HG03066 (cell line): ENCODE results near the gene BLOC1S4.

Source experiments
- ATAC-seq: cut with Tn5 transposase; IDR thresholded peaks from one replicate; pipeline ENCODE4 v1.9.1; 2021; ENCODE audit warnings: low read depth; ENCODE audit not compliant: unreplicated experiment

Gene BLOC1S4

DNA sequence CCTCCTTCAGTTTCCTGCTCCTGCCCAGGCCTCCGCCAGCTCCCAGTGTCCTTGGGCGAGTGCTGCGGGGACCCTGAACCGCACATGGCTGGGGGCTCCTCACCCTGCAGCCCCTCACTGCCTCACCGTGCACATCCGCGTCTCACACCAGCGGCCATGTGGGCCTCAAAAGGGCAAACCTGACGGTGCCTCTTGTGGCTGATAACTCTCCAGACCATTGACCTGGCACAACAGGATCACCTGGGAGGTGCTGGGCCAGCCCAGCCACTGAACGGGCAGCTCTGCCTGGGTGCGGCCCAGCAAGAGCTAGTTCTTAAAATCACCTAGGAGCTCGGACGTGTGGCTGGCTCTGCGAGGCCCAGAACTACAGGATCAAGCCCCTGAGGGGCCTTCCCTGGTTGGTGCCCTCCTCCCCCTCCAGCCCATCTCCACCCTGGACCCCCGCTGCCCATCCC is 26.4 kb upstream of the BLOC1S4 start:
- ATAC-seq: no peak

DNA sequence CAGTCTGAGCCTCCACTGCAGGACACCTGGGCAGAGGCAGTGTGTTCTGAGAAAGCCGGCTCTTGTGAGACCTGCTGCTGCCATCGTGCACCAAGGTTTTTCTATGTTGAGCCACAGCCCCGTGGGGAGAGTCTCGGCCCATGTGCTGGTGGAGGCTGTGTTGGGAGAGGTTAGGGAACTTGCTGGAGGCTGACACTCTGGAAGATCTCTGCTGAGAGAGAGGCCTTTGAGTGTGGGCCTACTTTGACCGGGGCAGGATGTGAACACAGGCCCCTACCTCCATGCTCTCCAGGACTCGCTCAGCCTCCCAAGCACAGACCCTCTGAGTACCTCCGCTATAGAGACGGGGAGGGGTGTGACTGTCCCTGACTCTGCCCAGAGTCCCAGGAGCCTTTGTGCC is 23.6 kb upstream of the BLOC1S4 start:
- no peak for ATAC-seq

DNA sequence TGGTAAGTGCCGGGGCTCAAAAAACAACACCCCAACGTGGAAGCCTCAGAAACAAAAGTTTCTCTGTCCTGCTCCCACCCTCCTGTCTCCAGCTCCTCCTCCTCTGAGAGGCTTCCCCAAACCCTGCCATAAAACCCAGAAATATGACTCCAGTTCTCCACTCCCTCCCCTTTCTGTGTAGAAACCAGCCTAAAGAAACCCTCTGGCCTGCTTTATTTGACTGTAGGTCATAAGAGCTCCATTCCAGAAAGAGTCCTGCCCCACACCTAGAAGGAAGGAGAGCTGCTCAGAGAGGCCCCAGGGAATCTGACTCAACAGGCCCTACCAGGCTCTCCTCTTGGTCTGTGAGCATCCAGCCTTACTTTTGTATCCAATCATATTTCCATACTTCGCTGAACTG is 23.2 kb upstream of the BLOC1S4 start:
- no peak for ATAC-seq

DNA sequence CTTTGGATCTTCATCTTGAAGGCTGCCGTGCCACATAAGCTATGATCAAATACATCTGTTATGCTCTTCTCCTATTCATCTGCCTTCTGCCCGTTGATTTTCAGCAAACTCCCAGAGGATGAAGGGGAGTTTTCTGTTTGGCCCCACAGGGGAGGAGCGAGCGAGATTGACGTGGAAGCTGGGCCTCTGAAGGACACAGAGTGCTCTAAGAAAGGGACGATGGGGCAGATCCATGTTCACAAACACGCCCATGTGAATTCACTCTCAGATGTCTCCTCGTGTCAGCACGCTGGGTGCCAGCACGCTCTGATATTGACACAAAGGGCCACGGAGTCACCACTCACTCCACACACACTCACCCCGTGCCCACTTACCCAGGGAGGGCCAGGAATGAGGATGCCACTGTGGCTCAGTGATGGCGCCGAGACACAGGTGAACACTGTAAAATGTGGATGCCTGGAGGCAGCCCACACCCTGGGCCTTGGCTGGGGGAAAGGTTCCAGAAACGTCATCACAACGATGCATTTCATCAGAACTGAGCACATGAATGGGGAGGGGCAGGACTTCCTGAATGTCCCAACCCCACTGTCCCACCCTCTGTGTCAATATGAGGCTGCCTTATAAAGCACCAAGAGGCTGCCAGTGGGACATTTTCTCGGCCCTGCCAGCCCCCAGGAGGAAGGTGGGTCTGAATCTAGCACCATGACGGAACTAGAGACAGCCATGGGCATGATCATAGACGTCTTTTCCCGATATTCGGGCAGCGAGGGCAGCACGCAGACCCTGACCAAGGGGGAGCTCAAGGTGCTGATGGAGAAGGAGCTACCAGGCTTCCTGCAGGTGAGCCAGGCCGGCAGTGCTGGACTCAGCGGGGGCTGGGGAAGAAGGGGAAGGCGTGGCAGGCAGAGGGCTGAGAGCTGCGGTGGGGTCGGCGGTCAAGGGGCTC is 22.5 kb upstream of the BLOC1S4 start, which contains the start of gene S100P:
Gene S100P, plus strand, starts transcription at position 648 of the 946 bp plus-strand sequence. Its CDS starts 55 bp downstream, at position 703.
- ATAC-seq: no peak

DNA sequence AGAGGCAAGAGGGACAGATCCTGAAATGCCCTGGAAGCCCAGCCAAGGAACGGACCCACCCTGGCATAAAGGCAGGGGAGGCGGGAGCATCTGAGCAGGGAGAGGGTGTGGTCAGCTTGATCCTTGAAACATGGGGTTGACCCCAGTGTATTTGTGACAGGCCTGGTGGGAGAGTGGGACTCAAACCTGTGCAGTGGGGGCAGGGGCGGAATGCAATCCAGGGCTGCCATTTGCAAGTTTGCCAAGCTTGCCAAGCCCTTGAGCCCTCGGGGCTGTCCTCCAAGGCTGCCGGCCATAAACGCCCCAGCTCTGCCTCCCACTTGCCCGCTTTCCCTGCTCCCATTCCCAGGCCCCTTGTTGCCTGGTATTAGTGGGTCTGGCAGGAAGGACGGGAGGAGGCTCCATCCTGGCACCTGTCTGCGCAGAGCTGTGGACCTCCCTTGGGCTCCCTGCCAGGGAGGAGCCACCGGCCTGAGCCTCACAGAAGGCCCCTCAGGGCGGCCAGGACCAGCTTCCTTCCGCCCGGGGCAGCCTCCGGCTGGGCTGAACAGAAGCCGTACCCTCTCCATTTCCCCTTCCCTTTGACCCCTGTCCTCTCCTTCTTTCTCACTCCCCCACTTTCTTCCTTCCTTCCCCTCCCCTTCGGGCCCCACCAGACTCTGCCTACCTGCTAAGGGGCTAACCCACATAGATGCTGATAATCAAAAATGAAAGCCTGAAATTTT is 21.6 kb upstream of the BLOC1S4 start:
- ATAC-seq: no peak

DNA sequence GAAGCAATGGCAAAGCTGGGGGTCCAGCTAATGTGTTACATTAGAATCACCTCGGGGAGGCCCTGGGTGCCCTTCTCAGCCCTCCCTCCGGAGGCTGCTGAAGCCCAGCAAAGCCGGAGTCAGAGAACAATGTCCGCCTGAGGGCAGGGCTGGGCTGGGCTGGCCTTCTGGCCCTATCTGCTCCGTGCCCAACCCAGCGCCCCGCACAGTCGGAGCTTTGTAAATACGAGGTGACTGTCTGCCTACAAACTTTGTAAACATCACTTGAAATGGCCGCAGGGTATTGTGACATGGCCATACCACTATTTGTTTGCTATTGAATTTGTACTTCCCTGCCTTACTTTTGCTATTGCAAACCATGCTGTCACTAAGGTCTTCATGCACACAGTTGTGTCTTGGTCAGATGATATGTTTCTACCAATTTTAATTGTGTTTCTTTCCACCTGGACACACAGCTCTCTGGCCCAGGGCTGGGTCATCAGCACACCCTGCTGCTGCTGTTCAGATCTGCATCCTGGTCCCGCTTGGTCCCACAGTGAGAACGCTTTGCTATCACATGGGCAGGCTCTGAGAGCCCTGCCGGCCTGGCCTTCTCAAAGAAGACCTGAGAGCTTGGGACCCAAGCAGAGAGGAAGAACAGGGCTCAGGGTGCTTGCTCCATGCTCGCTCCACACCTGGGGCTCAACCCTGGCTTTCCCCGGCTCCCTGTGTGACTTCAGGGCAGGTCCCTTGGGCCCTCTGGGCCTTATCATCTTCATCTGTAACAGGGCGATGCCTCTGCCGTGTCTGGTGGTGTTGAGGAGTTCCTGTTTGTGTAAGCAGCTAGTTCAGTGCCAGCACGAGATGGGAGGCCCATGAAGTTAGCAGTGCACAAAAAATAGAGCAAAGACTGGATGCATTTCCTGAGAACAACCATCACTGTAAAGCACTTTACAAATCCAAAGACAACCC is 20.0 kb upstream of the BLOC1S4 start:
- no peak for ATAC-seq

DNA sequence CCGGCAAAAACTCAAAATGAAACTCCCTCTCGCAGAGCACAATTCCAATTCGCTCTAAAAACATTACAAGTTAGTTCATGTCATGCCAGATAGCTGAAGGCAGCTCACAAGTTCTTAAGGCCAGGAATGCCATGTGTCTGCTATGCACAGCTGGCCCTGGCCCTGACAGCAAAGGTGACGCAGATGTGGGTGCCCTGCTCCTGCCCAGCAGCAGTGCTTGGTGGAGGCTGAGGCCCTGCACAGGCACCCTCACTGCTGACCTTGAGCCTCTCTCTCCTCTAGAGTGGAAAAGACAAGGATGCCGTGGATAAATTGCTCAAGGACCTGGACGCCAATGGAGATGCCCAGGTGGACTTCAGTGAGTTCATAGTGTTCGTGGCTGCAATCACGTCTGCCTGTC is 19.4 kb upstream of the BLOC1S4 start:
- ATAC-seq: no peak

DNA sequence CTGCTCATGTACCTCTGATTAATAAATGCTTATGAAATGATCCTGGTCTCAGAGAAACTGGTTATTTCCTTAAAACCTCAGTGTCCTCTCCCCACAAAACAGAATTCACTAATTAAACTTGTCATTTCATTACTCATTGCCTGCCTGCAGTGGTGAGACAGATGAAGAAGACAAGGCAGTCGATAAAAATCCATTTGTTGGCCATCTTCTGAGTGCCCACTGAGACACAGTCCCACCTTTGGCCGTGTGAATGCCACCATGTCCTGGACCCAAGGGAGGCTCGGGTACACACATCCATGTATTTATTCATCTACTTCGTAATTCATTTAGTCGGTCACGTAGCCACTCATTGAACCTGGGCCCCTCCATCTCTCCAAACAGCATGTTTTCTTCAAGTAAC is 18.8 kb upstream of the BLOC1S4 start:
- ATAC-seq: no peak

DNA sequence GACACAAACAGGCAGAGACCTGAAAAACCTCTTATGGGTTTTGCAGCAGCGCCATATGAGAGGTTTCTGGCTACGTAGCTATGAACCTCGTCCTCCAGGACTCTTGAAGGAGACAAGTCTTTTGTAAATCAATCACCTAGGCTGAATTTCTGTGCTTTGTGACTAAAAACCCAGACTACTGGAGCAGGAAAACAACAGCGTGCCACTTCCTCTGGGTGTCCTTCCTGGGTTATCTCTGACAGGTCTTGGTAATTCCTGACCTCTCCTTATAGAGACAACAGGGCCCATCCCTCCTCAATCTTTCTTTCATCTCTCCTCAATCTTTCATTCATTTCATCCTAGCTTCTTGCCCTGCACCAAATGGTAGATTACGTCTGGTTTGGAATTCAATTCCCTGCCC is 16.6 kb upstream of the BLOC1S4 start:
- ATAC-seq: no peak

DNA sequence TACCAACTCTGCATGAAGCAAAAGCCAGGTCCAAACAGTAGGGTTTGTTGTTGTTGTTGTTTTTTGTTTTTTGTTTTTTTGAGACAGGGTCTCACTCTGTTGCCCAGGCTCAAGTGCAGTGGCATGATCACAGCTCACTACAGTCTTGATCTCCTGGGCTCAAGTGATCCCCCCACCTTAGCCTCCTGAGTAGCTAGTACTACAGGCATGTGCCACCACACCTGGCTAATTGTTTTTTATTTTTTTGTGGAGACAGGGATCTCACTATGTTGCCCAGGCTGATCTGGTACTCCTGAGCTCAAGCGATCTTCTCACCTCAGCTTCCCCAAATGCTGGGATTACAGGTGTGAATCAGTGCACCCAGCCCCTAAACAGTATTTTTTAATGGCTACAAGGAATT is 16.1 kb upstream of the BLOC1S4 start:
- no peak for ATAC-seq

DNA sequence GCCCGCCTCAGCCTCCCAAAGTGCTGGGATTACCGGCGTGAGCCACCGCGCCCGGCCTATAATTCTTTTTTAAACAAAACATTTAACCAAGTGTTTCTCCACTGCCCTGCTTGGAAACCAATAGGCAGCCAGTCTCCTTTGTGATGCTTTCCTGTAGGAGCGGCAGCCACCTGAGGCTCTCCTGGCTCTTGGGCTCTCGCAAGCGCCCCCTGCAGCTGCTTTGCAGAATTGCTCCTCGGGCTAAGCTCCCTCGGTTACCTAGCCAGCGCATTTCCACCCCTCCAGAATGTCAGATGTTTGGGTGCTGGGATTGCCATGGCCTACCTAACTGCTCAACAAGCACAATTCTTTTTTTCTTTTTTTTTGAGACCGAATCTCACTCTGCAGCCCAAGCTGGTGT is 14.6 kb upstream of the BLOC1S4 start:
- ATAC-seq: no peak

DNA sequence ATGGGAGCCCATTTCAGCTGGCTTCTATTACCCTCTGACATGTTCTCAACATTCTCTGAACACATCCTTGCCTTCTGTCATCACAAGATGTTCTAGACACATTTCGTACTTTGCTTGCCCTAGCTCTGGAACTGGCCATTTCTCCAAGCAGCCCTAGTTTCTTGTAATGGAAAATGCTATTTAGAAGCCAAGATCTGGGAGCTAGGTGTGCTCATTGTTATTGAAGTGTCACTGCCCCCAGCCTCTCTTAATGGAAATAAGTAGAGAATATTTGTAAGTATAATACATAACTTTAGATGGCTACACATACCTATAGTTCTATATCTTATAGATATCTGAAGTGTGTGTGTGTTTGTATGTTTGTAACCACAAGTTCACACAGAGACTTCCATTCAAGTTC is 13.2 kb upstream of the BLOC1S4 start:
- no peak for ATAC-seq

DNA sequence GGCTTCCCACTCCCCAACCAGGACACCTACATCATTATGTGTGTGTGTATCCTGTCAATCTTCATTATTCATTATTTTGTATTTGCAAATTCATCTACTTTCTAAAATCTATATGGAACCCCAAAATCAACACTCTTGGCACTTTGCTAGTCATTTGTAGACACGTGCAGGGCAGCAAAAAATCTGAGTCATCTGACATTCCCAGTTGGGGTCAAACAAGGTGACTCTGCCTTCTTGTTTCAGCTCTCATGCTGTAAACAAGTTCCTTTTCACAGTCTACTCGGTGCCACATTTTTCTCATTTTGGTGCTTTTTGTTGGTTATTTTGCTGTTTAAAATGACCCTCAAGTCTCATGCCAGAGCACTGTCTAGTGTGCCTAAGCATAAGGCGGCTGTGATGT is 12.2 kb upstream of the BLOC1S4 start:
- ATAC-seq: no peak

DNA sequence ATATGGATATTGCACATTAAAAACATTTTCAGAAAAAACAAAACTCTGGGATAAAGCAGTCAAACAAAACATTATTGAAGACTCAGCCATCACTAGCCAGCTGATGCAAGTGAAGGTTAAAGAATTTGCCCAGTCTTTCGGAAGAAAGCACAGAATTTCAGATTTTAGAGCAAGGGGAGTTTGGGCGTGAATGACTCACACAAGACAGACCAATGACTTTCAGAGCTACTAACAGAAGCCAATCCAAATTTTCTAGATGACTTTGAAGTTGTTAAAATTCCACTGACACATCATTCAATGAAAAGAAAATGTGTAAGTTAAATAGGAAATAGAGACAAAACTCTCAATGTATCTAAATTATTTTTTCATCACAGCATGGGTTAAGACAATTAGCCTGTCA is 10.3 kb upstream of the BLOC1S4 start:
- no peak for ATAC-seq

DNA sequence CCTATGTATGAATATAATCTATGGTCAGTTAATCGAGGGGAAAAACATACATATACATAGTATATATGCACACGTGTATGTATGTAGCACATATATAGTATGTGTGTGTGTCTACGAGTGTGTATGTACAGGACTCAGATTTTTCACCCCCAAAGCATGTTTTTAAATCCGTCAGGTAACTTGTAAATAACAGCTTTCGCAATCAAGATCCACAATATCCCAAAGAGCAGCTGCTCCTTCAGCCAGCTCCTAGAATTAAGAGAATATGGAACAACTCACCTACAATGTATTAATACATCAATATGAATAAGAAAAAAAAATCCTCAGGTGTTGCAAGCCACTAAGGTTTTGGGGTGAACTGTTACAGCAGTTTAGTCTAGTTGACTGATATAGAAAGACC is 9.8 kb upstream of the BLOC1S4 start:
- no peak for ATAC-seq

DNA sequence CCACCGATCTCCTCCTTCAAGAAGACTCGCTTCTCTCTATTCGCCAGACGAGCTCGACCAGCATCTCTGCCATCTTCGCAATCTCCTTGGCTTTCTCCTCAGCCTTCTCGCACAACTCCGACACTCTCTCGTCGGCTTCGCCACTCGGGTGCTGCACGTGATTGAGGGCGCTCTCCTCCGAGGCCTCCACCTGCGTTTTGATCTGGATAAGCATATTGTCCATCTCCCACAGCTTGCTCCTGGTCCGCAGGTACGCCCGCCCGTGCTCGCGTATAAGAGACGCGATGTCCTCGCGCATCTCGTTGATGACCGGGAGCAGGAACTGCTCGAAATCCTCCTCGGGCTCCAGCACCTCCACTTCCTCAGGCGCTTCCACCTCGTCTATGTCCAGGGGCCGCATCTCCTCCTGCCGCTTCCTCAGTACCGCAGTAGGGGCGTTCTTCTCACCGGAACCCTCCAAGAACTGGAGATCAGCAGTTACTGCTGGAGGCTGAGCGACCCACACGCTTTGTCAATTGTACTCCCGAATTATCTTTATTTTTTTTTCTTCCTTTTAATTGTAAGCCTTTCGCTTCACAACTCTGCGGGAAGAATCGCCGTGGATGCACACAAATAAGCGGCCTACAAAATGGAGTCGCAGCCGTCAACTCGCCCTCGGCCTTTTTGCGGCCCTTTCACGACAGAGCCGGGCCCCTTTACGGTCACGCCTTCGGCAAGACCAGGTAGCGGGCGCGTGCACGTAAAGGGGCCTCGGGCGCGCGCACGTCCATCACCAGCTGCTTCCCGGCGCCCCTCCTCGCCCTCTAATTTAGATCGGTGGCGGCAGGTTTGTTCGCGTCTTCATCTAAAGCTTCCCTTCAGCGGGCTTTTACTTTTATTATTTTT is 6.5 kb upstream of the BLOC1S4 start, which contains the start of gene MRFAP1L1:
Gene MRFAP1L1, minus strand, starts transcription at position 636 of the 885 bp plus-strand sequence. Its CDS starts 236 bp downstream, at position 400.
- ATAC-seq: peak; percentile 65

DNA sequence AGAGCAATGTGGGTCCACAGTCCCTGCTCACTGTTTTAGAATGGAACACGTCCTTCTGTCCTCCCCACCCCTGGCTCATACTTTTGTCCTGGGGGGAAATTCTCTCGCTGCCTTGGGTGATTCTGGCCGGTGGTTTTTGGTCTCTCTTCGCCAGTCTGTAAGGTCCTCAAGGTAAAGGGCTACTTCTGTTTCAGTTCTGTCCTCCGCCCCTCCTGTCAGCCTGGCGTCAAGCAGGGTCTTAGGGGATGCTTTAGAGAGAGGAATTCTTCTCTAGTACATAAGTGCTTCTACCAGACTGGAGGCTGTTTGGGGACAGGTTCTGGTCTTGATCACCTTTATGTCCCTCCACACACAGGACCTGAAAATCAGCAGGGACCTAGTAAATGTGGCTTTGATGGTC is 5.7 kb upstream of the BLOC1S4 start:
- peak; percentile 13 for ATAC-seq

DNA sequence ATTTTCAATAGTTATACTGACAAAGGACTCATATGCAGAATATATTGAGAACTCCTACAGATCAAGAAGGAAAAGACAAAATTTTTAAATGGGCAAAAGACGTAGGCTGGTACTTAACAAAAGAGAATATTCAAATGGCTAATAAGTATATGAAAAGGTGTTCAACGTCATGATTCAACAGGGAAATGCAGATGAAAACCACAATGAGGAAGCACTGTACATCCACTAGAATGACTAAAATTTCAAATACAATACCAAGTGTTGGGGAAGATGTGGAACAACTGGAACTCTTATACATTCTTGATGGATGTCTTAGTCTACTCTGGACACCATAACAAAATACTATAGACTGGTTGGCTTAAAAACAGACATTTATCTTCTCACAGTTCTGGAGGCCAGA is 5.0 kb upstream of the BLOC1S4 start:
- no peak for ATAC-seq

DNA sequence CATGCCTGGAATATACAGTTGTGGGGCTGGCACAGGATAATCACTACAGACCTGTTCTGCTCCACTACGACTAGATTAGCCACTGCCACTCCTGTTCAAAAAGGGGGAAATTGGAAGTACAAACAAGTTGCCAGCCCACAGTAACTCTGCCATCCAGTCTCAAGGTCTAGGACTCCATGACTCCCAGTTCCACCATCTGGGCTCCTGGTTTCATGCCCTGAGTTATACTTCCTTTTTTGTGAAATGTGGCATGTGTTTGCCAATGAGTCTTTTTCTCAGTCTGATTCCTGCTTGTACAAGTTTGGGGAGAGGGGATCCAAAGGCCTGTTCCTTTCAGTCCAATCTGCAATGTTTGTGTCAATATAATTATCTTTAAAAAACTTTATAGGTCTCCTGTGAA is 1.0 kb upstream of the BLOC1S4 start:
- ATAC-seq: no peak

DNA sequence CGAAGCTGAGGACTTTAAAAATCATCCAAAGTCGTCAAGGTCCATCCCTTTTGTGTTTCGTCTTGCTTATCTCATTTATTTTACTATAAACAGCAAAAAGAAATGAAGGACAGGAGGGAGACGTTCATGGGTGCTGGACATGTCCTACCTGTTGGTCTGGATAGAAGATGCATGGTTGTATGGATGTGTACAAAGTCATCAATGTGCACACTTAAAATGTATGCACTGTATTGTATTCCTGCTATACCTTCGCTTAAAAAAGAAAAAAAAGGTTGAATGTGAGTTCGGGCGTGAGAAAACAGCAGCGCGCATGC is 313 bp upstream of the BLOC1S4 start:
- ATAC-seq: no peak
